ENCODE results near the gene MS4A15.

MS4A15 gene

DNA sequence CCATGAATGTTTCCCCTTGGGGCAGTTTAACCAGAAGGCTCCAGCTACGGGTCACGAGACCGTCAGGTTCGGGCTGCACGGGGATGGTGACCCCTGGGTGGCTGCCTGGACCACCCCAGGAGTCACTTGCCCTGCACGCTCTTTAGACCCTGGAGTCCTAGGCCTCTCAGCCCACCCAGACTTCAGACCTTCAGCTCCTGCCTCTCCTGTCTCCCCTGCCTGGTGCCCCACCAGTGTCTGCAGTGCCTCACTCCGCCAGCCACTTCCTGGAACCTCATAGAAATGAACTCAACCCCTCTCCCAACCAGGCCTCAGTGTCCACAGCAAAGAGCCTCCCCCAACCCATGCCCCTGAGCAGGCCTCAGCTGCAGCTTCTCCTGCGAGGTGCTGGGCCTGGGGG, 16.0 kb downstream of the MS4A15 start:
- DNase-seq (ENCODE audit: low read depth, low spot score): no peak
- TF ChIP-seq, protein P1, sequence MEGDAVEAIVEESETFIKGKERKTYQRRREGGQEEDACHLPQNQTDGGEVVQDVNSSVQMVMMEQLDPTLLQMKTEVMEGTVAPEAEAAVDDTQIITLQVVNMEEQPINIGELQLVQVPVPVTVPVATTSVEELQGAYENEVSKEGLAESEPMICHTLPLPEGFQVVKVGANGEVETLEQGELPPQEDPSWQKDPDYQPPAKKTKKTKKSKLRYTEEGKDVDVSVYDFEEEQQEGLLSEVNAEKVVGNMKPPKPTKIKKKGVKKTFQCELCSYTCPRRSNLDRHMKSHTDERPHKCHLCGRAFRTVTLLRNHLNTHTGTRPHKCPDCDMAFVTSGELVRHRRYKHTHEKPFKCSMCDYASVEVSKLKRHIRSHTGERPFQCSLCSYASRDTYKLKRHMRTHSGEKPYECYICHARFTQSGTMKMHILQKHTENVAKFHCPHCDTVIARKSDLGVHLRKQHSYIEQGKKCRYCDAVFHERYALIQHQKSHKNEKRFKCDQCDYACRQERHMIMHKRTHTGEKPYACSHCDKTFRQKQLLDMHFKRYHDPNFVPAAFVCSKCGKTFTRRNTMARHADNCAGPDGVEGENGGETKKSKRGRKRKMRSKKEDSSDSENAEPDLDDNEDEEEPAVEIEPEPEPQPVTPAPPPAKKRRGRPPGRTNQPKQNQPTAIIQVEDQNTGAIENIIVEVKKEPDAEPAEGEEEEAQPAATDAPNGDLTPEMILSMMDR (IDR thresholded peaks at IDR 0.05; ENCODE audit: low read depth, low read length): no peak
- in situ Hi-C loops (cut with HindIII; ENCODE audit: low sequenced_read_pairs): no loop called here
- no peak overlapping the region for H3K4me3 ChIP-seq (ENCODE audit: low read depth, low read length)

DNA sequence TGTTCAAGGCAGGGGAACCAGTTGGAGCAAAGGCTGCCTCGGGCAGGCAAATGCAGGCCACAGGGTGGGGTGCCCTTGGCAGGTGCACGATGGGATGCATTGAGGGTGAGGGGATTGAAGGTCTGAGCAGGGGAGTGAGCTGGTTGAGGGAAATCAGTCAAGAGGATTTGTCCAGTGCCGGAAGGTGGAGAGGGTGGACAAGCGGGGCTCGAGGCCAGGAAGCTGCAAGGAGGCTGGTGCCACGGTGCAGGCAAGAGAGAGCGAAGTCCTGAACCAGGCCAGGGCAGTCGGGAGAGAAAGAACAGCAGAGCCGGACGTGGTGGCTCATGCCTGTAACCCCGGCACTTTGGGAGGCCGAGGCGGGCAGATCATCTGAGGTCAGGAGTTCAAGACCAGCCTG, 18.1 kb downstream of the MS4A15 start:
- TF ChIP-seq, protein P1 (IDR thresholded peaks at IDR 0.05; ENCODE audit: low read depth, low read length): no peak
- no peak overlapping the region for H3K4me3 ChIP-seq (ENCODE audit: low read depth, low read length)
- no peak for DNase-seq (ENCODE audit: low read depth, low spot score)
- in situ Hi-C loops (cut with HindIII; ENCODE audit: low sequenced_read_pairs): no loop called here

DNA sequence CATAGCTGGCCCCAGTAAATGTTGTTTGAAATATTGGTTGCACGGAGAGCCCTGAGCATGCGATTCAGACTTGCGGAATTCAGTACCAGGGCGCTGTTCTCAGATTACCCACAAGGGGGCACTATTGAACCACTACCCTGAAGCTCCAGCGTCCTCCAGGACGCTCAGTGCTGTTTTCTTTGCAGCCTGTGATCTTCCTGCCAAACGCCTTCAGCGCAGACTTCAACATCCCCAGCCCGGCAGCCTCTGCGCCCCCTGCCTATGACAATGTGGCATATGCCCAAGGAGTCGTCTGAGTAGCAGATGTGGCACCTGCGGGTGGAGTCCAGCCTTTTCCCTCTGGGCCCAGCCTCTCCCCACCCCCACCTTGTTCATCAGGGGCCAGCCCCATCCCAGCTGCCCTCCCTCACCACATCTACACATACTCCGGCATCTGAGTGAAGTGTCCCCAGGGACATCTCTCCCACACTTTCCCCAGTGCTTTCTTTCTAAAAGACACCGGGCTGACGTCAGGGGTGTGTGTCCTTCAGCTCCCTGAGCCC, 18.8 kb downstream of the MS4A15 start:
- H3K4me3 ChIP-seq (ENCODE audit: low read depth, low read length): no peak overlapping the region
- in situ Hi-C loops (cut with HindIII; ENCODE audit: low sequenced_read_pairs): no loop called here
- TF ChIP-seq, protein P1 (IDR thresholded peaks at IDR 0.05; ENCODE audit: low read depth, low read length): peak; percentile 93
- DNase-seq (ENCODE audit: low read depth, low spot score): peak; percentile 87

DNA sequence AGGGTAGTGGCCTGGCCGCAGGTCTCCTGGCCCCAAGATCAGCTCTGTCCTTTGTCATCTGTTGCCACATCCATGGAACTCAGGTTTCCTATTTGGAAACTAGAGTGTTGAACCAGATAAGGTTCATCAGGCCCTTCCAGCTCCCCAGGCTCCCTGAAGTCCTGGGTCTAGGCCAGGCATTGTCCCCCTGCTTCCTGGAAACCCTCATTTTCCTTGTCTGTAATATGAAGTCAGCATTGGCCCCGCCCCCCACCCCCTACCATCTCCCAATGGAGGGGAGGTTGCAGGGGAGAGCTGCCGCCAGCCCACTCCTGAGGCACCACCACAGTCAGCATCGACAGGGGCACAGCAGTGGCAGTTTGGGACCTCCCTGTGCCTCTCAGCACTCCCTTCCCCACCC, 19.5 kb downstream of the MS4A15 start:
- DNase-seq (ENCODE audit: low read depth, low spot score): no peak
- in situ Hi-C loops (cut with HindIII; ENCODE audit: low sequenced_read_pairs): no loop called here
- TF ChIP-seq, protein P1 (IDR thresholded peaks at IDR 0.05; ENCODE audit: low read depth, low read length): no peak
- no peak overlapping the region for H3K4me3 ChIP-seq (ENCODE audit: low read depth, low read length)

DNA sequence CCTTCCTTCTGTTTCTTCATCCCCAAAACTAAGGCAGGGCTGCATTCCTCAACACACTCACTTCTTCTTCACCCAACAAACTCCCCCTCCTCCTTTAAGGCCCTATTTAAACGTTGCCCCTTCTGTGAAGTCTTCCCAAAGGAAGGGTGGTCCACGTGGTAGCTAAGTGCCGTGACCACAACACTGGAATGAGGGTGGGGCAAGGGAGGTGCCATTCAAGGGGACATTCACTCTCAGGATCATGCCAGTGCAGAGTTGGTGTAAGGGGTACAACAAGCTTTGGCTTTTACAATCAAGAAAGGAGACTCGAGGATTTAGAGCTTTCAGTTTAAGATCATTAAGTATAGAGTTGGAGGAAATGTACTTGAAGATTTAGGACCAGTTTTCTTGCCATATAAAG, 20.4 kb downstream of the MS4A15 start:
- no peak overlapping the region for H3K4me3 ChIP-seq (ENCODE audit: low read depth, low read length)
- TF ChIP-seq, protein P1 (IDR thresholded peaks at IDR 0.05; ENCODE audit: low read depth, low read length): no peak
- no peak for DNase-seq (ENCODE audit: low read depth, low spot score)
- in situ Hi-C loops (cut with HindIII; ENCODE audit: low sequenced_read_pairs): no loop called here

DNA sequence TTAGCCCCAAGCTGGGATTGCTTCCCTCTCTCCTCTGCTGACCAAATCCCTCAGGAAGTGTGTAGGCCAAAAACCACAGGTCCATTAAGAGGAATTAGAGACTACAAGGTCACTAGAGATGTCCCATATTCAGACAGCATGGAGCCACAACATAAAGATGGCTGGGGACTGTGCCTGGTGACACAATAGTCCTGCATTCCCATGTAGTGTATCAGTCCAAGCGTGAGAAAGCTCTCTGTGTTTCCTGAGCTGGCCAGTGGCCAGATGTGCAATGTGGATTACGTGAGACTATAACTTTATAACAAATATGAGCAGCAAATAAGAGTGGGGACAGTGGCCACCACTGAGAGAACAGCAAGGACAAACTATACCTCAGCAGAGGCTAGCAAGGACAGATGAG, 20.9 kb downstream of the MS4A15 start:
- peak; percentile 59 for DNase-seq (ENCODE audit: low read depth, low spot score)
- in situ Hi-C loops (cut with HindIII; ENCODE audit: low sequenced_read_pairs): no loop called here
- no peak overlapping the region for H3K4me3 ChIP-seq (ENCODE audit: low read depth, low read length)
- TF ChIP-seq, protein P1 (IDR thresholded peaks at IDR 0.05; ENCODE audit: low read depth, low read length): no peak

DNA sequence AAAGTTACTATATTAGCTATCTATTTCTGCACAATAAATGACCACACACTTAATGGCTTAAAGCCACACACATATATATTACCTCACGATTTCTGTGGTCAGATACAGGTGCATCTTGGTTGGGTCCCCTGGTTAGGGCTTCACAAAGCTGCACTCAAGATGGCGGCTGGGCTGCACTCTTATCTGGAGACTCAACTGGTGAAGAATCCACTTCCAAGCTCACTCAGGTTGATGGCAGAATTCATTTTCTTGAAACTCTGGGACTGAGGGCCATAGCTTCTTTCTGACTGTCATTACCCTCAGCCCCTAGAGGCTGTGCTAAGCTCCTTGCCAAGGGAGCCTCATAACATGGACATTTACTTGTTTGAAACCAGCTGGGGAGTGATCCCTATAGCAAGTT, 23.4 kb downstream of the MS4A15 start:
- DNase-seq (ENCODE audit: low read depth, low spot score): no peak
- H3K4me3 ChIP-seq (ENCODE audit: low read depth, low read length): no peak overlapping the region
- TF ChIP-seq, protein P1 (IDR thresholded peaks at IDR 0.05; ENCODE audit: low read depth, low read length): no peak
- in situ Hi-C loops (cut with HindIII; ENCODE audit: low sequenced_read_pairs): no loop called here

Data from astrocyte of the spinal cord (primary cell).